ACC112 (cell line): ENCODE measurements around the gene IFFO2.

Experiments used
- H2AFZ ChIP-seq: fragments of 200-600 bp; sonication (generic); one replicate; pipeline ENCODE4 v1.6.0; 2017; ENCODE audit warnings: antibody characterized with exemption, low read length; ENCODE audit not compliant: unreplicated experiment
- H3K27ac ChIP-seq: fragments of 200-600 bp; sonication (generic); 2 replicates; pipeline ENCODE4 v1.5.1; 2014; ENCODE audit warnings: low read depth, mild to moderate bottlenecking, antibody characterized with exemption, low read length, moderate library complexity
- H3K27me3 ChIP-seq: fragments of 200-600 bp; sonication (generic); 2 replicates; pipeline ENCODE4 v1.6.1; 2014; ENCODE audit warnings: mild to moderate bottlenecking, antibody characterized with exemption, low read length, moderate library complexity, mixed read lengths; ENCODE audit not compliant: insufficient read depth
- H3K36me3 ChIP-seq: fragments of 200-600 bp; sonication (generic); 2 replicates; pipeline ENCODE4 v1.6.1; 2016; ENCODE audit warnings: mild to moderate bottlenecking, antibody characterized with exemption, low read length, moderate library complexity, mixed read lengths; ENCODE audit not compliant: insufficient read depth
- H3K4me1 ChIP-seq: fragments of 200-600 bp; sonication (generic); one replicate; pipeline ENCODE4 v1.6.1; 2016; ENCODE audit warnings: low read length, mixed read lengths; ENCODE audit not compliant: insufficient read depth, unreplicated experiment, control insufficient read depth
- H3K4me3 ChIP-seq: fragments of 200-600 bp; sonication (generic); 2 replicates; pipeline ENCODE4 v1.5.1; 2014; ENCODE audit warnings: mild to moderate bottlenecking, low read depth, low read length
- H3K79me2 ChIP-seq: fragments of 200-600 bp; sonication (generic); one replicate; pipeline ENCODE4 v1.6.0; 2016; ENCODE audit warnings: low read length; ENCODE audit not compliant: control insufficient read depth, unreplicated experiment, insufficient read depth

The IFFO2 gene

GRCh38 chr1:18991585-18991984, 35.1 kb upstream of the IFFO2 start:
- H3K27me3 ChIP-seq, result peaks cover 13% of the 10 kb centered on the region
- H3K4me3 ChIP-seq, result no peak overlapping the region
- H3K4me1 ChIP-seq, result no peaks in the 10 kb centered on the region

GRCh38 chr1:18989896-18990295, 33.4 kb upstream of the IFFO2 start:
- Histone ChIP-seq H3K36me3 (no peaks in the 10 kb centered on the region), H3K27me3 (peaks cover 26% of the 10 kb centered on the region), H2AFZ (no peak overlapping the region), H3K79me2 (no peaks in the 10 kb centered on the region), H3K4me1 (no peaks in the 10 kb centered on the region), H3K4me3 (no peak overlapping the region), H3K27ac (no peak overlapping the region)

More at GRCh38 chr1:18991585-18991984, 35.1 kb upstream of the IFFO2 start:
- no peak overlapping the region for H3K27ac ChIP-seq
- no peaks in the 10 kb centered on the region for H3K79me2 ChIP-seq
- no peaks in the 10 kb centered on the region for H3K36me3 ChIP-seq
- no peak overlapping the region for H2AFZ ChIP-seq

- H3K4me1 ChIP-seq, result no peaks in the 10 kb centered on the region
Observed at GRCh38 chr1:18989176-18989799, 32.8 kb upstream of the IFFO2 start.

GRCh38 chr1:18981242-18981641, 24.8 kb upstream of the IFFO2 start:
- no peak overlapping the region for H3K27ac ChIP-seq
- no peaks in the 10 kb centered on the region for H3K4me1 ChIP-seq
- H3K4me3 ChIP-seq, result no peak overlapping the region
- no peaks in the 10 kb centered on the region for H3K36me3 ChIP-seq
- H2AFZ ChIP-seq, result no peak overlapping the region
- no peaks in the 10 kb centered on the region for H3K79me2 ChIP-seq
- peaks cover 66% of the 10 kb centered on the region for H3K27me3 ChIP-seq

More at GRCh38 chr1:18989176-18989799, 32.8 kb upstream of the IFFO2 start:
- Histone ChIP-seq H3K36me3 (no peaks in the 10 kb centered on the region), H2AFZ (no peak overlapping the region), H3K27ac (no peak overlapping the region), H3K79me2 (no peaks in the 10 kb centered on the region), H3K4me3 (no peak overlapping the region), H3K27me3 (peaks cover 31% of the 10 kb centered on the region)

- H3K4me3 ChIP-seq, result no peak overlapping the region
Observed at GRCh38 chr1:18978706-18979105, 22.2 kb upstream of the IFFO2 start.

GRCh38 chr1:18977428-18977827, 21.0 kb upstream of the IFFO2 start:
- Histone ChIP-seq H3K79me2 (no peaks in the 10 kb centered on the region), H3K4me3 (no peak overlapping the region), H2AFZ (no peak overlapping the region), H3K4me1 (no peaks in the 10 kb centered on the region), H3K36me3 (no peaks in the 10 kb centered on the region), H3K27me3 (peaks cover 31% of the 10 kb centered on the region), H3K27ac (no peak overlapping the region)

More at GRCh38 chr1:18978706-18979105, 22.2 kb upstream of the IFFO2 start:
- Histone ChIP-seq H3K27ac (no peak overlapping the region), H2AFZ (no peak overlapping the region), H3K36me3 (no peaks in the 10 kb centered on the region), H3K79me2 (no peaks in the 10 kb centered on the region), H3K4me1 (no peaks in the 10 kb centered on the region), H3K27me3 (peaks cover 42% of the 10 kb centered on the region)

GRCh38 chr1:18976096-18976495, 19.6 kb upstream of the IFFO2 start:
- H3K79me2 ChIP-seq, result no peaks in the 10 kb centered on the region
- no peak overlapping the region for H3K4me3 ChIP-seq
- H3K4me1 ChIP-seq, result no peaks in the 10 kb centered on the region
- no peaks in the 10 kb centered on the region for H3K36me3 ChIP-seq
- H3K27me3 ChIP-seq, result peaks cover 19% of the 10 kb centered on the region
- no peak overlapping the region for H3K27ac ChIP-seq
- H2AFZ ChIP-seq, result no peak overlapping the region

GRCh38 chr1:18974606-18975005, 18.1 kb upstream of the IFFO2 start:
- Histone ChIP-seq H2AFZ (no peak overlapping the region), H3K27ac (no peak overlapping the region)

GRCh38 chr1:18974005-18974404, 17.5 kb upstream of the IFFO2 start:
- H2AFZ ChIP-seq, result no peak overlapping the region
- 0 out of 2 replicates have a peak, but pooled peaks cover 5% of the 10 kb centered on the region for H3K27me3 ChIP-seq
- no peak overlapping the region for H3K4me3 ChIP-seq
- no peaks in the 10 kb centered on the region for H3K79me2 ChIP-seq
- H3K36me3 ChIP-seq, result no peaks in the 10 kb centered on the region
- no peak overlapping the region for H3K27ac ChIP-seq
- H3K4me1 ChIP-seq, result no peaks in the 10 kb centered on the region

More at GRCh38 chr1:18974606-18975005, 18.1 kb upstream of the IFFO2 start:
- H3K4me3 ChIP-seq, result no peak overlapping the region
- no peaks in the 10 kb centered on the region for H3K36me3 ChIP-seq
- H3K79me2 ChIP-seq, result no peaks in the 10 kb centered on the region
- no peaks in the 10 kb centered on the region for H3K4me1 ChIP-seq
- H3K27me3 ChIP-seq, result peaks cover 7% of the 10 kb centered on the region; the same call in 1 of the 2 replicates

- Histone ChIP-seq H3K36me3 (no peaks in the 10 kb centered on the region), H3K4me3 (no peak overlapping the region), H3K27ac (no peak overlapping the region), H2AFZ (no peak overlapping the region), H3K79me2 (no peaks in the 10 kb centered on the region), H3K4me1 (no peaks in the 10 kb centered on the region), H3K27me3 (no peaks in the 10 kb centered on the region)
Observed at GRCh38 chr1:18973446-18973955, 17.0 kb upstream of the IFFO2 start.

GRCh38 chr1:18972991-18973390, 16.5 kb upstream of the IFFO2 start:
- no peaks in the 10 kb centered on the region for H3K79me2 ChIP-seq
- H3K4me1 ChIP-seq, result no peaks in the 10 kb centered on the region
- H3K4me3 ChIP-seq, result no peak overlapping the region
- H2AFZ ChIP-seq, result no peak overlapping the region
- no peaks in the 10 kb centered on the region for H3K27me3 ChIP-seq
- no peaks in the 10 kb centered on the region for H3K36me3 ChIP-seq
- H3K27ac ChIP-seq, result no peak overlapping the region
